ENCODE measurements around the gene GALP.
A peak's percentile ranks its signal among the peaks of the same experiment; 100 is the strongest.
"Not testable (repeated sequence)": the region's sequence is repeated elsewhere in the genome, so short reads cannot be mapped to it uniquely, and the experiment has no call there.

The GALP gene

GRCh38 chr19:56175861-56176307 lies at the start of gene GALP:
TSS of gene GALP (plus strand) at chr19:56176008. CDS start at chr19:56177109, 1,101 bp downstream.
- DNase-seq (ENCODE audit: low read depth): not testable (repeated sequence)

DNA sequence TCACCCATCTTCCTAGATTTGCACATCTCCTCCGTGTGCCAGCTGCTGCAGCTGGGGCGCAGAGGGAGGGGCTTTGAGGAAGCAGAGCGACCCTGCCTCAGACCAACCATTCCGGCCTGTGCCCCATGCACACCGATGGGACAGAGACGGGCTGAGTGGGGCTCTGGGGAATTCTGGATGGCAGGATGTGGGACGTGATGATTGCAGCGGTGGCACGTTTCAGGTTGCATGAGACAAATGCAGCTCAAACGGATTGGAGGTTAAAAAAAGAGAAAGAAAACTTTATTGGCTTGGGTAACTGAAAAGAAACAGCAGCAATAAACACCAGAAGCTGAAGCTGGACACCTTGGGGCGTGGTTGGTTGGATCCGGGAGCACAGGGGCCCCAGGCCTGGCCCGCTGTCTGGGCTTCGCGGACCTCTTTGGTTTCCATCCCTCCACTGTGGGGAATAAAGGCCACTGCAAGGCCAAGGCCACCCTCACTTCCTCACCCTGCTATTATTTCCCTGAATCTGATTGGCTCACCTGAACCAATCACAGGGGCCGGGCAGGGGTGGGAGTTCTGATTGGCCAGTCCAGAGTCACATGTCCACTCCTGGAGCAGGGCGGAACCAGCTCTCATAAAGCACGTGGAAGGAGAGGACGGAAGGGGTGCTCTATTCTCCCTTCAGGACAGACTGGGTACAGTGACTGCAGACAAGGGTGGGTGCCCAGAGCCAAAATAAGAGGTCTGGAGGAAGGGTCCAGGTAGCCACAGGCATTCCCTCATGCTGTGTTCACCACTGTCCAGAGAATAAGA lies 48.6 kb upstream of the GALP start:
- no peak for DNase-seq (ENCODE audit: low read depth)

GRCh38 chr19:56130006-56130405 lies 45.8 kb upstream of the GALP start:
- DNase-seq (ENCODE audit: low read depth): no peak

DNA sequence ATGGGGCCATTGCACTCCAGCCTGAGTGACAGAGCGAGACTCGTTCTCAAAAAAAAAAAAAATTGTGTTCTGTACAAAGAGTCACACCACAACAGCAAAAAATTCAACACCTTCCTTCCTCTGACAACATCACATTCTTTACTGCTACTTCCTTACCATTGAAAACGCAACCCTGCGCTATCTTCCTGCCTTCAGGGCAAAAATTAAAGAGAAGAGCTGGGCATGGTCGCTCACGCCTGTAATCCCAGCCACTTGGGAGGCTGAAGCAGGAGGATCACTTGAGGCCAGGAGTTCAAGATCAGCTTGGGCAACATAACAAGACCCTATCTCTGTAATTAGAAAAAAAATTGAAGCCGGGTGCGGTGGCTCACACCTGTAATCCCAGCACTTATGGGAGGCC lies 44.2 kb upstream of the GALP start:
- no peak for DNase-seq (ENCODE audit: low read depth)

DNA sequence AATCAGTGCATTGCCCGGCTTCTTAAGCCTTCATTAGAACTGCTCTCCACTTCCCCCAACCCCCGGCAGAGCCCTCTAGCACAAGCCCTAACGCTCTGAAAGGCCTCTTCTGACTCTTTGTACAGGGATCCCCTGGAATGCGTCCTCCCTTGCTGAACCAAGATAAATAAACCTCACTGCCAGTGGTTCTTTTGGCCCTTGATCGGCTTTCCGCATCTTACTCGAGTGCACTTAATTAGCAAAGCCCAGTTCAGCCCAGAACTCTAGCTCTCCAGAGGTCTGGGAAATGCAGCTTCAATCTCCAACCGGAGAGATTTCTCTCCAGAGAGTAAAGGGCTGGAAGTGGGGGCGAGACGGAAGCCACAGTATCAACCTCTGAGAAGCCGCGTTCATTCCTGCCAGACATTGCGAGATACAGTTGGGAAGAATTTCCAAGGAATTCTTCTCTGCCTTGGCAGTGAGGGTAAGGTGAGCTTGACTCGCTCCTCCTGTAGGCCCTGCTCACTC lies 43.4 kb upstream of the GALP start:
- DNase-seq (ENCODE audit: low read depth): no peak

GRCh38 chr19:56133858-56134653 lies 41.8 kb upstream of the GALP start:
- no peak for DNase-seq (ENCODE audit: low read depth)

GRCh38 chr19:56134654-56134921 lies 41.2 kb upstream of the GALP start:
- DNase-seq (ENCODE audit: low read depth): no peak

DNA sequence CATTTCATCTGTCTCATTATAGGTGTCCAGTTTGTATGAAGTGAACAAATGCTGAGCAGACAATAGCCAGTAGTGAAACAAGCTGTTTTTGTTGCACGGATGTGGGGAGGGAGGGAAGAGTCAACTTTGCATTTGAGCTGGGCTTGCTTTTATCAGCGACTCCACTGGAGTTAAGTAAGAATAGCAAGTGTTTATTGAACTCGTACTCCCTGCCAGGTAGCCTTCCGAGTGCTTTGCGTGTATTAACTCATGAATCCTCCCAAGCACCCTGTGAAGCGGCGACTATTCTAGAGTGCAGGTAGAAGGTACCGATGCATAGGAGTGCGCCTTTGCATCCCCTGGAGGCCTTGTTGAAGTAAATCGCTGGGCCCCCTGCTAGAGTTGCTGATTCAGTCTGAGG lies 39.4 kb upstream of the GALP start:
- DNase-seq (ENCODE audit: low read depth): no peak

DNA sequence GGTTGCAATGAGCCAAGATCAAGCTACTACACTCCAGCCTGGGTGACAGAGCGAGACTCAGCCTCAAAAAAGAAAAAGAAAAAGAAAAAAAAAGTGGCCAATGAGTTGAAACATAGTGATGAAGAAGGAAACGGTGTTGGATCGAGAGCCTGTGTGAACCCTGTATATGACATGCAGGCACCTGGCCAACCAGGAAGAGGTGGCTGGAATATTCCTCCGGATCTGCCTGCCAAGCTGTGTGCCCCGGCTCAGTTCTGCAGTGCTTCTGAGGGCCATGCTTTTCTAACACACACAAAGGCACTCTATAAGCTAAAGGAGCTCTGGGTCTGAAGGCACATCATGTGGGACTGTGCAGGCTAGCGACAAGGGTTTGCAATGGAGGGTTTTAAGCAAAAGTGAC lies 38.4 kb upstream of the GALP start:
- DNase-seq (ENCODE audit: low read depth): no peak

DNA sequence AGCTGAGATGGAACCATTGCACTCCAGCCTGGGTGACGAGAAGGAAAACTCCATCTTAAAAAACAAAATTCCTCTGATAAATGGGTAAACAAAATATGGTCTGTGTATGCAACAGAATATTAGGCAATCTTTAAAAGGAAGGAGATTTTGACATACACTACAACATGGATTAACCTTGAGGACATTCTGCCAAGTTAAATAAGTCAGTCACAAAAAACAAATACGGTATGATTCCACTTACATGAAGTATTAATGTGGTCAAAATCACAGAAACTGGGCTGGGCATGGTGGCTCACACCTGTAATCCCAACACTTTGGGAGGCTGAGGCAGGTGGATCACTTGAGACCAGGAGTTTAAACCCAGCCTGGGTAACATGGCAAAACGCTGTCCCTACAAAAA lies 37.7 kb upstream of the GALP start:
- DNase-seq (ENCODE audit: low read depth): no peak

GRCh38 chr19:56139847-56140582 lies 35.8 kb upstream of the GALP start:
- no peak for DNase-seq (ENCODE audit: low read depth)

GRCh38 chr19:56140583-56141416 lies 35.0 kb upstream of the GALP start, which contains the start of gene ZNF444:
TSS of gene ZNF444 (plus strand) at chr19:56141287. CDS start at chr19:56146912, 5,625 bp downstream.
- DNase-seq (ENCODE audit: low read depth): peak; percentile 97

DNA sequence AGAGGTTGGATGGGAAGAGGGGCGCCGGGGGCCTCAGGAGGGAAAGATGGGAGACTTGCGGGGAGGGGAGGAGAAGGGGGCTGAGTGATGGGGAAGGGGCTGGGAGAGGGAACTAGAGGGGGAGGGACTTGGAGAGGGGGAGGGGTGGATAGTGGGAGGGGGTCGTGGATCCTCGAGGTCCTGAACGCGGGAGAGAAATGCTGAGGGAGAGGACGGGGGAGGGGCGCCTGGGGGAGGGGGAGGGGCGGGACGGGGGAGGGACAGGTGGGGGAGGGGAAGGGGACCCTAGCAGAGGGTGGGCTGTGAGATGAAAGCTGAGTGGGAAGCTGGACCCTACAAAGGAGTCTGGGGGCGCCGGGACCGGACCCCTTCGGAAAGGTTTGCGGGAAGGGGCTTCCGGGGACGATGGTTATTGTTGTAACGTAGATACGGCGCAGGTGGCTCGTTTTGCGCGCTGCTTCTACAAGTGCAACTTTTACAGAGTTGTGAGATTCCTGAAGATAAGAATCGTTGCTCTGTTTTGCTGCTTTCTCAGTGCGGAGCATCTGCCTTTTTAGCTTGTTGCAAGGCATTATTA lies 34.3 kb upstream of the GALP start:
- DNase-seq (ENCODE audit: low read depth): no peak

GRCh38 chr19:56142087-56142787 lies 33.6 kb upstream of the GALP start:
- DNase-seq (ENCODE audit: low read depth): no peak

GRCh38 chr19:56142897-56143434 lies 32.8 kb upstream of the GALP start:
- no peak for DNase-seq (ENCODE audit: low read depth)

GRCh38 chr19:56144376-56144775 lies 31.4 kb upstream of the GALP start:
- no peak for DNase-seq (ENCODE audit: low read depth)

DNA sequence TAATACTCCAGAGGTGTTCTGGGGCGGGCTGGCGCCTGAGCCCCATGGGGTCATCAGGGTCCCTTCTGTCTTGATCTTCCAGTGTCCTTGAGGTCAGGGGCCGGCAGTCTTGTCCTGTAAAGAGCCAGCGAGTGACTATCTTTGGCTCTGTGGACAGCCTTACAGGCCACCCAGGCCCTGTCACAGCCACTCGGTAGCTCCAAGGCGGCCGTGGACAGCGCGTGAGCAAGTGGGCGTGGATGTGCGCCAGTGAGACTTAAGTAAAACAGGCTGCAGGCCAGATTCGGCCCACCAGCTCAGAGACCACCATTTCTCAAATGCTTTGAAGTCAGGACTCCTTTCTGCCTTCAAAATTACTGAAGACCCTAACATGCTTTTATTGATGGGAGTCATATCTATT lies 31.0 kb upstream of the GALP start:
- DNase-seq (ENCODE audit: low read depth): no peak

DNA sequence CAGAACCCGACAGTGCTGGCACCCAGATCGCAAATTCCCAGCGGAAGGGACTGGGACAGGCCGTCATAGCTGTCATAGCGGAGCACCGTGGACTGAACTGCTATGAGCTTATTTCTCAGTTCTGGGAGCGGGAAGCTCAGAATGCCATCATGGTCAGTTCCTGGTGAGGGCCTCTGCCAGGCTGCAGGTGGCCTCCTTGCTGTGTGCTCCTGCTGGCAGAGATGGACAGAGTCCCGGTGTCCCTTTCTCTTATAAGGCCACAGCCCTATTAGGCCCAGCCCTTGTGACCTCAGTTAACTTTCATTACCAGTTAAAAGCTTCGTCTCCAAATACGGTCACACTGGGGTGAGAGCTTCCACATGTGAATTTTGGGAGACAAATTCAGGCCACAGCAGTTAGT lies 30.1 kb upstream of the GALP start:
- no peak for DNase-seq (ENCODE audit: low read depth)

DNA sequence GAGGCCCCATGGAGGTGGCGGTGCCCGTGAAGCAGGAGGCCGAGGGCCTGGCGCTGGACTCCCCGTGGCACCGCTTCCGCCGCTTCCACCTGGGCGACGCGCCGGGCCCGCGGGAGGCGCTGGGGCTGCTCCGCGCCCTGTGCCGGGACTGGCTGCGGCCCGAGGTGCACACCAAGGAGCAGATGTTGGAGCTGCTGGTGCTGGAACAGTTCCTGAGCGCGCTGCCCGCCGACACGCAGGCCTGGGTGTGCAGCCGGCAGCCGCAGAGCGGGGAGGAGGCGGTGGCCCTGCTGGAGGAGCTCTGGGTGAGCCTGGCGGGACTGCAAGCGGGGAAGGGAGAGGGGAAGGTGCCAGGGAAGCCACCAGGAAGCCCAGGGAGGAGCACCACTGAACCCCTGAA lies 28.9 kb upstream of the GALP start:
- no peak for DNase-seq (ENCODE audit: low read depth)

DNA sequence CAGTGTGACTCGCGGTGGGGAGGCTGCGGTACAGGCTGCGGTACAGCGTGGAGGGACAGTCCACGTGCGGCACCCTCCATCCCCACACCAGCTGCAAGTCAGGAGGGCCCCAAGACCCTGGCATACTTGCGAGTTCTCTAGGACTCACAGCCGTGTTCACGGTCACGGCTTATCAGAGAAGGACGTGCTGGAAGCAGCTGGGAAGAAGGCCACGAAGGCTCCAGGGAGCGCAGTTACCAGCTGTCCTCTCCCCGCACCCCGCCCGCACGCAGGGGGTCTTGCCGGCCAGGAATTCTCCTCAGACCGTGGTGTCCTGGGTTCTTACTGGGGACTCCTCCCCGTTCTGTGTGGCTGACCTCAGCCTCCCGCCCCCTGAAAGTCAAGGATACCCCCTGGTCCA lies 28.5 kb upstream of the GALP start:
- DNase-seq (ENCODE audit: low read depth): no peak

Data from stimulated activated CD8-positive, alpha-beta memory T cell treated with anti-CD3 and anti-CD28 coated beads, Interleukin-15, amount 100 ng/mL, for 1 hour (primary cell).